Measurements from ENCODE around the gene HOXB9.

Gene HOXB9

GRCh38 chr17:48612854-48613691 lies 13.1 kb downstream of the HOXB9 start:
- in situ Hi-C loops (cut with HindIII; ENCODE audit: low sequenced_read_pairs): no loop called here

DNA sequence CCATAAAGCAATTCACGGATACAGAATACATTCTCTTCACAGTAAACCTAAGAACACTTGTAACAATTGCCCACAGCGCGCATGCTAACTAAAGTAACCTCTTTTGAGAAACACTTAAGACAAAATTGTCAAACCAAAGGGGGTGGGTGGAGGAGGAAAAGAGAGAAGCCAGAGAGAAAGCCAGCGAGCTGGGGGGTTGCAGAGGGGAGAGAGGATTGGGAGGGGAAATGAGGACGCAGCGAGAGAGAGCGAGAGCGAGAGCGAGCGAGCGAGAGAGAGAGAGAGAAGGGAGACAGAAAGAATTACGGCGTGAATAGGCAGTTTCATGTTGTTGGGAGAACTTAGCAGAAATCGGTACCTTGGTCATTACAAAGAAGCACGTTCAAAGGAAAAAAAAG lies 13.7 kb downstream of the HOXB9 start:
- in situ Hi-C loops (cut with HindIII; ENCODE audit: low sequenced_read_pairs): no loop called here

GRCh38 chr17:48611681-48612455 lies 14.3 kb downstream of the HOXB9 start:
- in situ Hi-C loops (cut with HindIII; ENCODE audit: low sequenced_read_pairs): no loop called here

DNA sequence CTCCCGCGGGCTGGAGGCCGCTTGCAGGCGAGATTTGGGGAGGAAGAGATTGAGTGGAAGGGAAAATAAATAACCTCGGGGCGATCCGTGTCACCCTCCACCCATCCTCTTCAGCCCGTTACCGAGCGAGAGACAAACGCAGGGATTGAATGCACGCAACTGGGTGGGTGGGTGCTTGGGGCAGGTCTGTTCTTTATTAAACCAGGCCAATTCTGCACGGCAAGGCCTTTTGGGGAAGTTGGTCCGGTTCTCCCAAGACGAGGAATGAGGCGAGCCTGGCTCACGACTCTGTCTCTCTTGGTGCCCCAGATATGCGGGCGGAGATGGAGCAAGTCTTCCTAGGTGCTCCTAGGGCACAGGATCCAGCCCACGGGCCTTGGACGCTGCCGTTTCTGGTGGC lies 14.9 kb downstream of the HOXB9 start:
- in situ Hi-C loops (cut with HindIII; ENCODE audit: low sequenced_read_pairs): no loop called here

- in situ Hi-C loops (cut with HindIII; ENCODE audit: low sequenced_read_pairs): no loop called here
These were observed 15.6 kb downstream of the HOXB9 start, which contains the start of gene HOXB7 for GRCh38 chr17:48610282-48611211. HOXB7 (minus strand) TSS chr17:48611017; CDS start chr17:48610918, 99 bp downstream.

- in situ Hi-C loops (cut with HindIII; ENCODE audit: low sequenced_read_pairs): no loop called here
These were observed 16.3 kb downstream of the HOXB9 start for GRCh38 chr17:48609759-48610281.

- in situ Hi-C loops (cut with HindIII; ENCODE audit: low sequenced_read_pairs): no loop called here
These were observed 17.1 kb downstream of the HOXB9 start for GRCh38 chr17:48609033-48609432.

GRCh38 chr17:48608494-48608834 lies 17.7 kb downstream of the HOXB9 start:
- in situ Hi-C loops (cut with HindIII; ENCODE audit: low sequenced_read_pairs): no loop called here

DNA sequence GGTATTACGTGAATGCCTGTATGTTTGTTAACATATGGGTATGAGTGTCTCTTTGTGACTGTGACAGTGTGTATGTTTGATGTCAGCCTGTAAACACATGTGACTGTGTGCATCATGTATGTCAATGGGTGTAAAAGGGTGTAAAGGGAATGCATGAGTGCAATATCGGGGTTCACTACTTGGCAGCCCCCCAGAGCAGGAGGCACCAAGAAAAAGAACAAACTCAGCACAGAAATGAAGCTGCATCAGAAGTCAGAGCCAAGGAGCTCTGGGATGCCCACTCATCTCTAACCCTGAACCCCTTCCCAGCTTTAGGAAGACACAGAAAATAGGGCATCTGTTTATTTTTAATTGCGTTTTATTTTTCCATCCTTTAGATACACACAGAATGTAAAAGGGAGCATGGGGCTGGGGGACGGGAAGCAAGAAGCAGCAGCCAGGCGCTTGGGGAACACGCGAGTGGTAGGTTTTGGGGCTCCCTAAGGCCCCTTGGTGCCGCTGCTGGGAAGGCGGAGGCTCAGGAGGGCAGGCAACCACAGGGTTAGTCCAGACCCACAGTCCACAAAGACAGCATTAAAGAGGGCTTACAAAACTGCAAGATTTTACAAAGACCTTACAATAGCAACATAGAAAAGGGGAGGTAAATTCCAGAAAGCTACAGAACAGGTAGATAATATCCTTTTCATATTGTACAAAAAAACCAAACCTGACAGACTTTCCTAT lies 19.1 kb downstream of the HOXB9 start:
- in situ Hi-C loops (cut with HindIII; ENCODE audit: low sequenced_read_pairs): no loop called here

DNA sequence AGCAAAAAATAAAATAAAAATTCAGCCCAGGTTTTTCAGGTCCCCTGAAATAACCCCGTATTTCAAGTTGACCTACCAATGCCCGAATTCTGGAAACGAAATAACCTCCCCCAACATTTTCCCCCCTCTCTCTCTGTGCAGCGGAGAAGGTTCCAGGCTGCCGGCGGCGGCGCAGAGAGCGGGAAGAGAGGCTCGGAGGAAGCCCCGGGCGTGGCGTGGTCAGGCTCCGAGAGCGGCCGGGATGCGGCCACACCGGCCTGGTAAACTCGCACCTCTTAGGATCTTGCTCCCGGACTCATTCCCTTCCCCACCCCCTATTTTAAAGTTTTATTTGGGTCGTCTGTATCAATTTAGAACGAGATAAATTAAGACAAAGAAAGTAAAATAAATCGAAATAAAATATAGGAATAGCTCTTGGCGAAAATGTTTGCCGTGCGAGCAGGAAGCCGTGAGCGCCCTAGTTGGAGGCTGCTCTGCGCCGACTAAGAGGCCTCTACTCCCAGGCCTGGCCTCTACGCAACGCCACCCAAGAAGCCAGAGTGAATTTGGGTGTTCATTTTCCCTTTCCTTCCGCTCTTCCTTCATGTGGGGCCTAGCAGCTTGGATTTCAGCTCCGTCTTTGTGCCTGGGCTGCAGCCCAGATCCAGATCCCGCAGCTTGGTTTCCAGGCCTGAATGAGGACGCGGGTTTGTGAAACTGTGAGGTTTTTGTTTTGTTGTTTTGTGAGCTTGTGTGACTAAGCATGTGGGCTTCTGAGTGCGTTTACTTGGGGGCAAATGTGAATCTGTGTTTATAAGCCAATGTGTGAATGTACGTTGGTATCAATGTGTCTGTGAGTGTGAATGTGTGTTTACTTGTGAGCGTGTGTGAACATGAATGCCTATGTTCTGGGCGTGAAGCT lies 19.9 kb downstream of the HOXB9 start:
- in situ Hi-C loops (cut with HindIII; ENCODE audit: low sequenced_read_pairs): no loop called here

- in situ Hi-C loops (cut with HindIII; ENCODE audit: low sequenced_read_pairs): no loop called here
These were observed 20.7 kb downstream of the HOXB9 start for GRCh38 chr17:48605409-48605919.

GRCh38 chr17:48604770-48605329 lies 21.3 kb downstream of the HOXB9 start, which contains the start of gene HOXB6:
HOXB6 (minus strand) TSS chr17:48604986; CDS start chr17:48598150, 6,836 bp downstream.
- in situ Hi-C loops (cut with HindIII; ENCODE audit: low sequenced_read_pairs): no loop called here

GRCh38 chr17:48603959-48604769 lies 22.0 kb downstream of the HOXB9 start:
- in situ Hi-C loops (cut with HindIII; ENCODE audit: low sequenced_read_pairs): no loop called here

GRCh38 chr17:48601539-48602425 lies 24.4 kb downstream of the HOXB9 start:
- in situ Hi-C loops (cut with HindIII; ENCODE audit: low sequenced_read_pairs): no loop called here

DNA sequence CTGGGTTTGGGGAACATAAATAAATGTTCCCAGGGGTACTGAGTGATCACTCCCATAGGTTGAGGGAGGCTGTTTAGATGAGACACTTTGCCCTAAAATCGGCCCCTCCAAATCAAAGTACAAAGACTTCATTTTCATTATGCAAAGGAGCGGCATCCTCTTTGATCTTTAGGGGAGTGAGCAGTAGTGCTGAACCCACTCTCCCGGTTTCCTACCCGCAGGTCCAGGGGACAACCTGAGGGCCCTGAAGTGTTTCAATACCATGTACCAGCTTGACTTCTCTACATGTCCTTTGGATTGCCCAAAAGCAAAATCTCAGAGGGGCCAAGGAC lies 25.0 kb downstream of the HOXB9 start:
- in situ Hi-C loops (cut with HindIII; ENCODE audit: low sequenced_read_pairs): no loop called here

DNA sequence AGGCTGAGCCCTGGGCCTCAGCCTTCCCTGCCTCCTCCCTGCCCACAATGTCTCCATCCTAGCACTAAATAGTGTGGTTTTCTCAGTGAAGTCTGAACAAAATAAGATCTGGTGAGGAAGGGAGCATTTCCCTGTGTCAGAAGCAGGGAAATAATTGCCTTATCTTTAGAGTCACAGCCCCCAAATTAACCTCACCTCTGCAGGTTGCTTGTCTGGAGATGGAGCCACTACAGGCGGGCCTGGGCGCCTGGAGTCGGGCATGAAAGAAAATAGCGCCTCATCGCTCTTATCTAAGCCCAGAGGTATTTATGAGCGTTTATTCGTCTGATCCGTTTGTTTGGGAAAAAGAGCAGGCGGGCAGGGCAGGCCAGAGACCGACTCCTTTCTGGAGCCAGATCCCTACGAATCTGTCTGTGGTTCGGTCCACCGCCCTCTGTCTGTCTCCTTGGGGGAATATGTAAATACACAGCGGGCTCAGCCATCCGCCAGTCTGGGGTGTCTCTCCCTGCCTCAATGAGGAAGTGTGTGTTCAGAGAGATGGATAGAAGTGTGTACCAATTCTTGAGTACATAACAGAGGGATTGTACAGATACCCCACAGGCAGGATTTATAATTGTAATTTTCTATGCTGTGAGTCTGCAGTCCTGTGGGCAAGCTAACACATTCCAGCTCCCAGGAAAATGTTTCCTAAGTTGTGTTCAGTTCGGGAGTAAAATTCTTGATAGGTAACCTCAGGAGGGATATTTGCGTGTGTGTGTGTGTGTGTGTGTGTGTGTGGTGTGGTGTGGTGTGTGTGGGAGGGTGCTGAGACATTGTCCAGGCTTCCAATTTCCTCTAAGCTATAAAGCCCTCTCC lies 25.7 kb downstream of the HOXB9 start:
- in situ Hi-C loops (cut with HindIII; ENCODE audit: low sequenced_read_pairs): no loop called here

Data from DLD1 (cell line).